Left ventricle myocardium inferior (tissue), 1 donor: Measurements from ENCODE around the gene CNNM4. TPM values are rescaled to one million over a fixed set of nuclear protein-coding genes. Genes with fewer than 3 reads are reported as not detected.
"Not testable (repeated sequence)": the region's sequence is repeated elsewhere in the genome, so short reads cannot be mapped to it uniquely, and the experiment has no call there.

Experiments used
- DNase-seq: peaks from one replicate; pipeline ENCODE4 v3.0.0-alpha.2; 2020
- H3K27ac ChIP-seq: fragments of 200-600 bp; replicated peaks from 2 replicates; pipeline ENCODE4 v1.8.0; 2021
- H3K27me3 ChIP-seq: fragments of 200-600 bp; 2 replicates; pipeline ENCODE4 v1.8.0; 2021; ENCODE audit warnings: low read depth
- H3K36me3 ChIP-seq: fragments of 200-600 bp; 2 replicates; pipeline ENCODE4 v1.8.0; 2021
- H3K4me1 ChIP-seq: fragments of 200-600 bp; 2 replicates; pipeline ENCODE4 v1.8.0; 2021
- H3K4me3 ChIP-seq: fragments of 200-600 bp; 2 replicates; pipeline ENCODE4 v1.8.0; 2021; ENCODE audit warnings: mild to moderate bottlenecking, moderate library complexity
- H3K9me3 ChIP-seq: fragments of 200-600 bp; replicated peaks from 2 replicates; pipeline ENCODE4 v1.8.0; 2021
- CTCF ChIP-seq: fragments of 200-600 bp; IDR thresholded peaks from 2 replicates; pipeline ENCODE4 v1.8.0; 2021; ENCODE audit warnings: antibody characterized with exemption, mild to moderate bottlenecking, borderline replicate concordance
- intact Hi-C: fragments of 100-400 bp; cut with micrococcal nuclease; formaldehyde crosslinking; loops from one replicate; pipeline ENCODE4 v1.11.0; 2022
- total RNA-seq: library from RNA; stranded (reverse); fragmentation: NEBNext Ultra II Directional; extraction: Animal tissue kit (Norgen Biotek cat#: 25700); gene quantifications from one replicate; pipeline ENCODE4 v1.2.1, GENCODE V29; 2021
- donor health status: DM: no; HTN: yes; CAD: no; lungs with severe emphysema.

Gene CNNM4
- total RNA-seq, 1 donor from 2014 or later, result 28.9 TPM

GRCh38 chr2:96801786-96802595 lies 41.3 kb downstream of the CNNM4 start:
- Histone ChIP-seq H3K9me3 (no peaks in the 10 kb centered on the region), H3K27me3 (no peaks in the 10 kb centered on the region), H3K4me1 (peaks cover 7% of the 10 kb centered on the region), H3K27ac (no peak overlapping the region), H3K4me3 (no peak overlapping the region), H3K36me3 (peaks cover 55% of the 10 kb centered on the region)
- intact Hi-C loops, result no loop called here
- DNase-seq, result no peak
- TF ChIP-seq CTCF, result no peak

- TF ChIP-seq CTCF, result no peak
- peaks cover 48% of the 10 kb centered on the region for H3K36me3 ChIP-seq
- intact Hi-C loops, result no loop called here
Observed at GRCh38 chr2:96802721-96803120, 42.0 kb downstream of the CNNM4 start.

GRCh38 chr2:96804986-96805385 lies 44.3 kb downstream of the CNNM4 start:
- Histone ChIP-seq H3K36me3 (peaks cover 37% of the 10 kb centered on the region), H3K27me3 (no peaks in the 10 kb centered on the region), H3K4me1 (peaks cover 28% of the 10 kb centered on the region), H3K27ac (no peak overlapping the region), H3K9me3 (no peaks in the 10 kb centered on the region), H3K4me3 (no peak overlapping the region)
- TF ChIP-seq CTCF, result no peak
- intact Hi-C loops, result no loop called here
- no peak for DNase-seq

More at GRCh38 chr2:96802721-96803120, 42.0 kb downstream of the CNNM4 start:
- DNase-seq, result no peak
- Histone ChIP-seq H3K4me1 (peaks cover 7% of the 10 kb centered on the region), H3K27me3 (no peaks in the 10 kb centered on the region), H3K27ac (no peak overlapping the region), H3K4me3 (no peak overlapping the region), H3K9me3 (no peaks in the 10 kb centered on the region)

GRCh38 chr2:96805946-96806345 lies 45.2 kb downstream of the CNNM4 start:
- H3K4me1 ChIP-seq, result peaks cover 32% of the 10 kb centered on the region
- H3K36me3 ChIP-seq, result peaks cover 32% of the 10 kb centered on the region
- H3K4me3 ChIP-seq, H3K27ac ChIP-seq, DNase-seq, H3K9me3 ChIP-seq, H3K27me3 ChIP-seq, intact Hi-C loops: not testable (repeated sequence)

GRCh38 chr2:96806468-96807126 lies 45.9 kb downstream of the CNNM4 start:
- Histone ChIP-seq H3K27me3 (no peaks in the 10 kb centered on the region), H3K4me1 (peaks cover 37% of the 10 kb centered on the region), H3K4me3 (no peak overlapping the region), H3K36me3 (peaks cover 32% of the 10 kb centered on the region), H3K27ac (no peak overlapping the region), H3K9me3 (no peaks in the 10 kb centered on the region)
- intact Hi-C loops, result no loop called here
- TF ChIP-seq CTCF, result no peak
- no peak for DNase-seq

- intact Hi-C loops, result no loop called here
- H3K36me3 ChIP-seq, result peaks cover 27% of the 10 kb centered on the region
- no peak overlapping the region for H3K4me3 ChIP-seq
- no peaks in the 10 kb centered on the region for H3K9me3 ChIP-seq
- H3K27ac ChIP-seq, result no peak overlapping the region
- TF ChIP-seq CTCF, result no peak
- peaks cover 42% of the 10 kb centered on the region for H3K4me1 ChIP-seq
- no peaks in the 10 kb centered on the region for H3K27me3 ChIP-seq
- no peak for DNase-seq
Observed at GRCh38 chr2:96807127-96807471, 46.4 kb downstream of the CNNM4 start.
